Astrocyte of the cerebellum (primary cell): ENCODE results near the gene CZIB.

Experiments
- DNase-seq: peaks from one replicate; pipeline ENCODE4 v3.0.0-alpha.2; 2011; ENCODE audit warnings: low read depth
- H3K4me3 ChIP-seq: 2 replicates; pipeline ENCODE4 v1.5.1; 2011; ENCODE audit warnings: mild to moderate bottlenecking, low read depth, low read length, moderate library complexity
- in situ Hi-C: cut with HindIII; loops from 2 replicates; pipeline ENCODE4 v1.10.0; 2017; ENCODE audit warnings: low sequenced_read_pairs
- TF ChIP-seq, protein P1 (sequence below): IDR thresholded peaks from 2 replicates; pipeline ENCODE4 v1.5.1; 2012; ENCODE audit warnings: low read length, low read depth, moderate library complexity, mild to moderate bottlenecking; ENCODE audit errors: missing control alignments

The CZIB gene

DNA sequence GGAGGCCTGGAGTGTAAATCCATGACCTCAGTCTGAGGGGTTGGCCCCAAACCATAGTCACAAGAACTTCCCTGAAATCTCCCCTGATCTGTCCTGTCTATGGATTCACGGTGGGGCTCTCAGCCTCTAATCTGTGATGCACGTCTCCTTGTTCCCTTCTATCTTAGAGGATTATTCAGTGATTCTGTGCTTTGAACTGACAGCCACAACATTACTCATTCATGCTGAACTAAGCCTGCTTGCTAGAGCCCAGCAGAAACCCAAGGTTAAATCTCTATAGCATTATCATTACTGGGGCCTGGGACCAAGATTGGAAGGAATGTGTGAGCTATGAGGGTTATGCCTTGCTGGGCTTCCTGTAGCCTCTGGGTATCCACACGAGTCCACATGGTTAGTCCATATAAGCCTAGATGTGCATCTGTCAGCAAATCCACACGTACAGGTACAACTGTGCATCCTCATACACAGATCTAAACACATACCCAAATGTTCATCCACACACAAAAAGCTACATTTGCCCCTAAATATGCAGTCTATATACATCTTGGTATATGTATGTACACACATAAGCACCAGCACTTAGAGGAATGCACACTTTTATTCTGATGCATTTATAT, 40.3 kb upstream of the CZIB start:
- no peak for DNase-seq
- in situ Hi-C loops, result no loop called here
- no peak overlapping the region for H3K4me3 ChIP-seq
- TF ChIP-seq, protein P1, sequence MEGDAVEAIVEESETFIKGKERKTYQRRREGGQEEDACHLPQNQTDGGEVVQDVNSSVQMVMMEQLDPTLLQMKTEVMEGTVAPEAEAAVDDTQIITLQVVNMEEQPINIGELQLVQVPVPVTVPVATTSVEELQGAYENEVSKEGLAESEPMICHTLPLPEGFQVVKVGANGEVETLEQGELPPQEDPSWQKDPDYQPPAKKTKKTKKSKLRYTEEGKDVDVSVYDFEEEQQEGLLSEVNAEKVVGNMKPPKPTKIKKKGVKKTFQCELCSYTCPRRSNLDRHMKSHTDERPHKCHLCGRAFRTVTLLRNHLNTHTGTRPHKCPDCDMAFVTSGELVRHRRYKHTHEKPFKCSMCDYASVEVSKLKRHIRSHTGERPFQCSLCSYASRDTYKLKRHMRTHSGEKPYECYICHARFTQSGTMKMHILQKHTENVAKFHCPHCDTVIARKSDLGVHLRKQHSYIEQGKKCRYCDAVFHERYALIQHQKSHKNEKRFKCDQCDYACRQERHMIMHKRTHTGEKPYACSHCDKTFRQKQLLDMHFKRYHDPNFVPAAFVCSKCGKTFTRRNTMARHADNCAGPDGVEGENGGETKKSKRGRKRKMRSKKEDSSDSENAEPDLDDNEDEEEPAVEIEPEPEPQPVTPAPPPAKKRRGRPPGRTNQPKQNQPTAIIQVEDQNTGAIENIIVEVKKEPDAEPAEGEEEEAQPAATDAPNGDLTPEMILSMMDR, result no peak

DNA sequence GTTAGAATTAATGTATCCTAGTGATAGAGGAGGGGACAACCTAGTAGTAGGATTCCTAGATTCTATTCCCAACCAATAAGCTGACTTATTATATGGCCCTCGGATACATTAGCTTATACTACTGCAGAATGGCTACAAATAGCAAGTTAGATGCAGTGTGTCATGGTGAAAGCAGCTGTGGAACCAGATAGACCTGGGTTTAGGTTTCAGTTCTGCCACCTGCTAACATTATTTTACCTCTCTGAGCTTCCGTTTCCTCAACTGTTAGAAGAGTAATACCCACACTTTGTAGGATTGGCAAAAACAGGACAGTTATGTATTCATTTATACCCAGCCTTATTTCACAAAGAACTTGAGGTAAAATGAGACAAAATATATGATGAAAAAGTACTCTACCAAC, 39.5 kb upstream of the CZIB start:
- no peak overlapping the region for H3K4me3 ChIP-seq
- DNase-seq, result no peak
- TF ChIP-seq, protein P1, result no peak
- in situ Hi-C loops, result no loop called here

DNA sequence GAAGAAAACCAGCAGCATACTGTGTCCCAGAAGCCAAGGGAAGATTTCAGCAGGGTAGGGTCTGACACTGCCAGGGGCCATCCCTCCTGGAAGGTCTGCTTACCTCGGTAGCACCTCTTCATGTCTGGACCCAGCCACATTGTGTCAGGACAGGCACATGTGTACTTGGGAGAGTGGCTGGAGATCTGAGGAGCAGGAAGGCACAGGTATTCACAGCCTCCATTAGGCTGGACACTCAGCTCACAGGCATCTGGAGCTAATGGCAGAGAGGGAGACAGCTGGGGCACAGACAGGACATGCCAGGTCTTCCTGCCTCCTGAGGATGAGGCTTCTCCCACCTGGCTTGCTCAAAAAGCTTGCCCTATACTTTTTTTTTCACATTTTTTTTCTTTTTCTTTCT, 37.8 kb upstream of the CZIB start:
- TF ChIP-seq, protein P1, result no peak
- DNase-seq, result no peak
- no peak overlapping the region for H3K4me3 ChIP-seq
- in situ Hi-C loops, result no loop called here

DNA sequence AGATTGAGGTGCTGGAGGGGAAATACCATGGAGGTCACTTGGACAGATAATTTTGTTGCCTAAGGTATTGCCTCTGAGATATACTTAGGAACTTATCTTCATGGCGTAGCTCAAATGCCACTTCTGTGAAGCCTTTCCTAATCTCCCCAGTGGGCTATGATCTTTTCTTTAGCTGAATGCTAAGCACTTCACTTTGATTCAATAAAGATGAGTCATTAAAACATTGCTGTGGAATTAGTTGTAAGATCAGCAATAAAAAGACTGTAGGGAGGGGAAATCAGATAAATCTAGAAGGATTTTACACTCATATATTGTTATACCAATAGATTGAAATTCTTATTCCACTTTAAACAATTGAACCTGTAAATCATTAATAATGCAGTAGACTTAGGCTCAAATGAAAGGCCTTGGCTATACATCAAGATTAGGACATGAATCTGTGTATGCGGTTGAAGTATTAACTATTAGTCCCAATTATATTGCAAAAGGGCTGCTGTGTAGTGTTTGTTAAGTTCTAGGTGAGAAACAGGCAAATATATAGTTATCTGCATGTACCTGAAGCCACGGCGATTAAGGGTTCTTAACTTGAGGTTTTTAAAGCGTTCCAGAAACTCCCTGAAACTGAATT, 37.1 kb upstream of the CZIB start:
- no peak overlapping the region for H3K4me3 ChIP-seq
- TF ChIP-seq, protein P1, result no peak
- no peak for DNase-seq
- in situ Hi-C loops, result no loop called here

DNA sequence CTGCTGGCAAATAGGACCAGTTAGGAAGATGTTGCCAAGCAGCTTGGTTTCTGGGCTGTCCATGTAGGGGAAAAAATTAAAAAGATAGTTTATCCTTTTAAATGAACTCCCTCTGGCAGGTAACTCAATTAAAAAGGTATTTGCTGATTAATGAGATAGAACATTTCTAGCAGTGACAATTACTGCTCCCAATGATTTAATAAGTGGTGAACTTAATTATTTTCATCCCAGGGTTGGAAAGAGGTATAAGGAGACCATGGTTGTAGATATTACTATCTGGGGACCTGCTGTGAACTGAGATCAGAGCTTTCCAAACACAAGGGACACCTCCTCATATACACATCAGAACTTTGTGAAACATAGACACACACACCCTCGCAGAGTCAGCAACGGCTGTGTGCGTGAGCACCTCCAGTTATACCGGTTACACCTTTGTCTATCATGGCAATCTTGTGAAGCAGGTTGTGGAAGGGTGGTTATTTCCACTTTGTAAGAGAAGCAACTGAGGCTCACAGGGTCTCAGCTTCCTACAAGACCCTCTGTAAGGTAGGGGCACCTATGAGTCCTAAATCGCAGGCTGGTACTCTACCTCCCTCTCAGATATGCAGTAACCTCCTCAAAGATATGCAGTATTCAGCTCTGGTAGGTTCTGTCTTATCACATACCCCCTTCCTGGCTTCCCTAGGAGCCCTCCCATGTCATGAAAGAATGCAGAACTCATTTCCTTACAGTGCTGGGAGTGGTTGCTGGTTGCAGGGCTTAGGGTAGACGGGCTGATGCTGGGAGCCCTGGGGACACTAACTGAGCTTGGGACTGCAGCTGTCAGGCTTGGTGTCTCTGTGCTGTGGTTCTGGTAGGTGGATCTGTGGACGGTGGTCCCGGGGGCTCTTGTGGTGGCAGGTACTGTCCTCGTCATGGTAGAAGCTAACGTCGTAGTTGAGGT, 36.3 kb upstream of the CZIB start:
- no peak for DNase-seq
- in situ Hi-C loops, result no loop called here
- no peak overlapping the region for H3K4me3 ChIP-seq
- TF ChIP-seq, protein P1, result no peak

DNA sequence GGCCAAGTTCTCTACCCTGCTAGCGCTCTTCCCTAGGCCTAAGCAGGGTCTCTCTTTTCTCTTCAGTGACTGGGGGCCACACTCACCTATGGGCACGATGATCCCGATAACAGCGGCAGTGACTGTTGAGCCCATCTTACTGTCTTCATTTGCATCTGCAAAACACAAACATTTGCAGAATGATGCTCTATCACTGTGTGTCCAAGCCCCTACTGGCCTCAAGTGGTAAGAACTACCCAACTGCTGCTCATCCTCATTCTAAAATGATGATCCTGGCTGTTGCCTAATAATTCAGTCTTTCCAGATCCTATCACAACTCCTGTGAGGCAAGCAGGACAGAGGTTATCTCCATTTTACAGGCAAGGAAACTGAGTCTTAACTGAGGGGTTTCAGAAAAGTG, 34.6 kb upstream of the CZIB start:
- in situ Hi-C loops, result no loop called here
- DNase-seq, result no peak
- TF ChIP-seq, protein P1, result no peak
- H3K4me3 ChIP-seq, result no peak overlapping the region
